MM.1S (cell line): ENCODE data around the gene ATRN.

Experiments
- EZH2 ChIP-seq: fragments of 300-600 bp; sonication (generic); optimal IDR thresholded peaks from 2 replicates; pipeline ENCODE3; 2017; ENCODE audit warnings: low read depth, mild to moderate bottlenecking, antibody characterized with exemption, low read length, mixed read lengths
- EZH2phosphoT487 ChIP-seq: fragments of 300-600 bp; sonication (generic); IDR thresholded peaks from 2 replicates; pipeline ENCODE4 v1.6.1; 2018; ENCODE audit warnings: antibody characterized with exemption, low read length
- TF ChIP-seq, protein P1 (sequence below): fragments of 300-600 bp; sonication (generic); IDR thresholded peaks from 2 replicates; pipeline ENCODE4 v1.5.1; 2016; ENCODE audit warnings: antibody characterized with exemption, low read length, mixed read lengths

- TF ChIP-seq, protein P1, sequence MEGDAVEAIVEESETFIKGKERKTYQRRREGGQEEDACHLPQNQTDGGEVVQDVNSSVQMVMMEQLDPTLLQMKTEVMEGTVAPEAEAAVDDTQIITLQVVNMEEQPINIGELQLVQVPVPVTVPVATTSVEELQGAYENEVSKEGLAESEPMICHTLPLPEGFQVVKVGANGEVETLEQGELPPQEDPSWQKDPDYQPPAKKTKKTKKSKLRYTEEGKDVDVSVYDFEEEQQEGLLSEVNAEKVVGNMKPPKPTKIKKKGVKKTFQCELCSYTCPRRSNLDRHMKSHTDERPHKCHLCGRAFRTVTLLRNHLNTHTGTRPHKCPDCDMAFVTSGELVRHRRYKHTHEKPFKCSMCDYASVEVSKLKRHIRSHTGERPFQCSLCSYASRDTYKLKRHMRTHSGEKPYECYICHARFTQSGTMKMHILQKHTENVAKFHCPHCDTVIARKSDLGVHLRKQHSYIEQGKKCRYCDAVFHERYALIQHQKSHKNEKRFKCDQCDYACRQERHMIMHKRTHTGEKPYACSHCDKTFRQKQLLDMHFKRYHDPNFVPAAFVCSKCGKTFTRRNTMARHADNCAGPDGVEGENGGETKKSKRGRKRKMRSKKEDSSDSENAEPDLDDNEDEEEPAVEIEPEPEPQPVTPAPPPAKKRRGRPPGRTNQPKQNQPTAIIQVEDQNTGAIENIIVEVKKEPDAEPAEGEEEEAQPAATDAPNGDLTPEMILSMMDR: no peak
- TF ChIP-seq EZH2phosphoT487 (no peak), EZH2 (no peak)
Measured at GRCh38 chr20:3471397-3472021, 691 bp downstream of the ATRN start.
